ENCODE data around the gene LPCAT2.

LPCAT2 gene

DNA sequence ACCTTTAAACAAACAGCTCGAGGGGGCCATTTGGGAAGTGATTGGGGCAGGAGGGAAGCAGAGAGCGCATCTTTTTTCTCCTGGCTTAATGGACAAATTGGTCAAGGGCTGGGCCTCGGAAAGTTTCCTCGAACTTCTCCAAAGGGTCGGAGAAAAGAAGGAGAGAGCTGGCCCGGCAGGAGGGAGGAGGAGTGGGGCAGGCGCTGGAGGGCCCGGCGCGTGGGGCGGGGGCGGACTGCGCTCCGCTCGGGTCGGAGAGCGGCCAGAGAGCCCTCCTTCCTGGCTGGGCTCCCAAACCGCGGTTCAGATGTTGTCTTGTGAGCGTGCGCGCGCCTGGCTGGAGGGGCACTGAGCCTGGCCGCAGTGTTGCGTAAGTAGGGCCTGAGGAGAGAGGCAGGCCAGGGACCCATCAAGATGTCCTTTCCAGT lies 28.6 kb upstream of the LPCAT2 start:
- DNase-seq (ENCODE audit: low read depth in 2 of 2): no peak

DNA sequence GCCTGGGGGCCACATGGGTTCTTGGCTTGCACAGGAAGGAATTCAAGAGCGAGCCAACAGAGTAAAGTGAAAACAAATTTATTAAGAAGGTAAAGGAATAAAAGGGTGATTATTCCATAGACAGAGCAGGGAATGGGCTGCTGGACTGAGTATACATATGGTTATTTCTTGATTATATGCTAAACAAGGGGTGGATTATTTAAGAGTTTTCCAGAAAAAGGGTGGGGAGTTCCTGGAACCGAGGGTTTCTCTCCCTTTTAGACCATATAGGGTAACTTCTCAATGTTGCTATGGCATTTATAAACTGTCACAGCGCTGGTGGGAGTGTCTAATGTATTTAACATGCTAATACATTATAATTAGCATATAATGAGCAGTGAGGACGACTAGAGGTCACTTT lies 27.8 kb upstream of the LPCAT2 start:
- DNase-seq (ENCODE audit: low read depth in 2 of 2): no peak

DNA sequence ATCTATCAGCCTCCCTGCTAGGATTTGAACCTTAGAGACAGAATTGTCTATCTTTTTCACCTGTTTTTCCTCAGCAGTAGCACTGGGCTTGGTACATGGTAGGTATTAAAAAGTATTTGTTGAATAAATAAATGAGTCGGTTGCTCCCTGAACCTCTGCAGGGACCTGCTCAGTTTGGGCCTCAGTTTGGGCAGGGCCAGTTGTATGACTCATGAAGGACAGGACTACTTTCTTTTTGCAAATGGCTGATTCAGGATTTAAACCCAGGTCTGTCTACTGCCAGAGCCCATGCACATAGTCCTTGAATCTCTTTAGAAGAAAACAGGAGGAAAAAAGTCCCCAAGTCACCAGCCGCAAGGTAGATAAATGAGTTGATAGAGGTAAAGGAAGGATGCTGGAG lies 26.8 kb upstream of the LPCAT2 start:
- DNase-seq (ENCODE audit: low read depth in 2 of 2): no peak

DNA sequence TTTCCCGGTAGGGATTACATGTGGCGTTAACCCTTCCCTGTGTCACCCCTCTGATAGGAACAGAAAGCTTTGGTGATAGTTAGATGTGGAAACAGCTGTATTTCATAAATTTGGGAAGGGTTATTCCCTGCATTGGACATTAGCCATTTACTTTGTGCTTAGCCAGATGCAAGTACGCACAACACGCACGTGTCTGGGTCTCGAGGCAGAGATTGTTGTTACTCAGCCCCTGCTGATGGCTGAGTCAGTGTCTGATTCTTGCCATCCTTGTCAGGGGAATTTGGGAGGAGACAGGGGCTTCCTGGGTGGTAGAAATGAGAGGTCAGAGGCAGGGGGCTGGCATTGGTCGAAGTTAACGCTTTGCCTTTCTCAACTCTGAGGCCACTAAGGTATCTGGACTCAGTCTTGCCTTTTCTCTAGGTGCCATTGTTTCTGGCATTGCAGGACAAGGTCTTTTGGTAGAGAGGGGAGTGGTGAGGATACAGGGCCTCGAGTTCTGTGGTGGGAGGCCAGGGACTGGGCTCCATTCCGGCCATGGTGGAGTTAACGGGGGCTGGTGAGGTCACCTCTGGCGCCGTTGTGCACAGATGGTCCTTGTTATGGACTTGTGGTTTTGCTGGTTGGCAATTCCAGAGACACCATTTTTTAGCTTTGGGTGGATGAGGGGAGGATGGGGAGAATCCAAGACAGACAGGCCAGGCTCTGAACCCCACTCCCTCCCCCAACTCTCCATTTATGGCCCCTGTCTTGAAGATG lies 21.6 kb upstream of the LPCAT2 start:
- DNase-seq (ENCODE audit: low read depth in 2 of 2): no peak

DNA sequence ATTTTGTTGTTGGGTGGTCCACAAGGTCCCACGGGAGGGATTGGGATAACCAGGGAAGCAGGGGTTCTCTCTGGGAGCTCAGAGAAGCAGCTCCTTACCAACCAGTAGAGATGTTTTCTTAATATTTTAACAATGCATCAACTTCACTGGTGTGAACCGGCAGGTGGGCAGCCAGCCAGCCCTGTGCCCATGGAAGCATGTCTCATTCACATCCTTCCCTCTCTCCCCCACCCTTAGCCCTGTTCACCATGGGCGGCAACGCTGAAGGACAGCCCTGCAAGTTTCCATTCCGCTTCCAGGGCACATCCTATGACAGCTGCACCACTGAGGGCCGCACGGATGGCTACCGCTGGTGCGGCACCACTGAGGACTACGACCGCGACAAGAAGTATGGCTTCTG lies 20.6 kb upstream of the LPCAT2 start:
- DNase-seq (ENCODE audit: low read depth in 2 of 2): no peak

DNA sequence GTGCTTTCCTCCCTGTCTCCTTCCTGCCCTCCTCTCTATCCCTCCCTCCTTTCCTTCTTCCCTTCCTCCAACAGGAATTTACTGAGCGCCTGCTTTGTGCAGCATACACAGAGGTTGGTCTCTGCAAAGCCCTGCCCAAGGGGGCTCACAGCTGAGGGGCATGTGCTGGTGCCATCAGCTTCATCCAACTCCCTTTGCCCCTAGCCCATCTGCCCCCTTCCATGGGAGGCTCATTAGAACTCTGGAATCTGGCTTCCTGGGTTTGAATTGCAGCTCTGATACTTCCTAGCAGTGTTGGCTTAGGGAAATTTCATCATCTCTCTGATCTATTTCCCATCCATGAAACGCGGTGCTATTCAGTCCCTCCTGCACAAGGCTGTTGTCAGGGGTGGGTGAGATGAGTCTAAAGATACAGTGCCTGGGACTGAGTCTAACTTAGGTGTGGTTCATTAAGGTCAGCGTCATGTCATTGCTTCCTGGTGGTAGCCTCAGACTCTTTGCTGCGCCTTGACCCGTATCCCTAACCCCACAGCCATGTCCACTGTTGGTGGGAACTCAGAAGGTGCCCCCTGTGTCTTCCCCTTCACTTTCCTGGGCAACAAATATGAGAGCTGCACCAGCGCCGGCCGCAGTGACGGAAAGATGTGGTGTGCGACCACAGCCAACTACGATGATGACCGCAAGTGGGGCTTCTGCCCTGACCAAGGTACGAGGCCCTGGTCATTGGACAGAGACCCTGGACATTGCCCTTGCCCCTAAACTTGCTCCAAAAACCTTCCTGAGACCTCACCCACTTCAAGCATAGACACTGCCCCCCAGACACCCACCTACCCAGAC lies 19.5 kb upstream of the LPCAT2 start:
- no peak for DNase-seq (ENCODE audit: low read depth in 2 of 2)

DNA sequence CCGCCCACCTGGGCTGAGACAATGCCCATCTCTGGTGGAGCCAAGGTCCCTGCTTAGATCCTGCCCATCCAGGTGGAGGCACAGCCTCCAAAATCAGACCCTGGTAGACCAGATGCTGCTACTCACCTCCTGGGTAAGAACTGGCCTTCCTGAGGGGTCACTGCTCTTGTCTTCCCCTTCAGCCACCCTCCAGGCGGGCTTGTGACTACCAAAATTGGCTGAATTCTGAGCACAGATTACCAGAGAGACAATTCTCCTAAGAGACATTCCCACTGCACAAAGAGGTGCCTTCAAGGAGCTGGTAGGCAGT lies 19.0 kb upstream of the LPCAT2 start:
- no peak for DNase-seq (ENCODE audit: low read depth in 2 of 2)

DNA sequence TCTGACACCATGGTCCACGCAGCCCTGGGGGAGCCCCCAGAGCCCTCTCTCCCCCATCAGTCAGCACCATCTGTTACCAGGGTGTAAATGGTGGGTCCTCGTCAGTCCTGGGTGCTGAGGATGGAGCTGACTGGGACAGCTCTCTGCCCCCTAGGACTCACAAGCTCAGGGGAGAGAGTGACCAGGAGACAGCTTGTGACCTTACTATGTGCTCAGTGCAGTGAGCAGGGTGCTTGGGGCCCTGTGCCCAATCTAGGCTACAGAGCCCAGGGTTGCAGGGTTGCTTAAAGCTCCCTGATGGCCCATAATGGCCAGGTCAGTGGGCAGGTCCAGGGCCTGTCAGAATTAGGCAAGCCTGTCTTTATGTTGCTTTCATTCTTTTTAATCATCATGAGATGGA lies 18.6 kb upstream of the LPCAT2 start:
- no peak for DNase-seq (ENCODE audit: low read depth in 2 of 2)

DNA sequence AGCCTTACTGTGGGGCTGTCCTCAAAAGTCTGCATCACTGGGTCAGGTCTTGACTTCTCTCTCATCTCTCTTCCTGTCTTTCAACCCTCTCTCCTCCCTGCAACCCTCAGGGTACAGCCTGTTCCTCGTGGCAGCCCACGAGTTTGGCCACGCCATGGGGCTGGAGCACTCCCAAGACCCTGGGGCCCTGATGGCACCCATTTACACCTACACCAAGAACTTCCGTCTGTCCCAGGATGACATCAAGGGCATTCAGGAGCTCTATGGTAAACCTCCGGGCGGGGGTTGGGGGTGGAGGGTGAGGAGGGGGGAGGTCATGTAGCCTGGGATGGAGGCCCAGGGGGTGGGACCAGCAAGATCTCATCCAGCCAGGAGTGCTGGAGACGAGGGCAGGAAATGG lies 17.2 kb upstream of the LPCAT2 start:
- DNase-seq (ENCODE audit: low read depth in 2 of 2): no peak

DNA sequence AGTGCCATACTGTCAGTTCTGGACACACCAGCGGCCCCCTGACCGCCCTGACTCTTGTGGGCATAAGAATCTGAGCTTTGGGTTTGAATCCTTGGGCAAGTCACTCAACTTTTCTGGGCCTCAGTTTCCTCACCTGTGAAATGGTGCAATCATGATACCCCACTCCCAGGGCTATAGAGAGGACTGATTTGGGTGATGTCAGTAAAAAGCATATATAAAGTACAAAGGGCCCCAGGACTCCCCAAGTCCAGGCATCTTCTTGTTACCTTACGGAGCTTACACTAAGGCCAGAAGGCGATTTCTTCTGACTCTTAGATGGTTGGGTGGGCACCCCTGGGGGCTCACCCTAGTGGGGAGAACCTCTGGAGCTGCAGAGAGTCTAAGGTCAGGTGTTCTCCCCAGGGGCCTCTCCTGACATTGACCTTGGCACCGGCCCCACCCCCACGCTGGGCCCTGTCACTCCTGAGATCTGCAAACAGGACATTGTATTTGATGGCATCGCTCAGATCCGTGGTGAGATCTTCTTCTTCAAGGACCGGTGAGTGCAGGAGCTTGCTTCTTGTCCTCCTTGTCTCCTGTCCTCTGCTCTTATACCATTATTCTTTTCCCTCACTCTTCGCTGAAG lies 16.0 kb upstream of the LPCAT2 start:
- no peak for DNase-seq (ENCODE audit: low read depth in 2 of 2)

DNA sequence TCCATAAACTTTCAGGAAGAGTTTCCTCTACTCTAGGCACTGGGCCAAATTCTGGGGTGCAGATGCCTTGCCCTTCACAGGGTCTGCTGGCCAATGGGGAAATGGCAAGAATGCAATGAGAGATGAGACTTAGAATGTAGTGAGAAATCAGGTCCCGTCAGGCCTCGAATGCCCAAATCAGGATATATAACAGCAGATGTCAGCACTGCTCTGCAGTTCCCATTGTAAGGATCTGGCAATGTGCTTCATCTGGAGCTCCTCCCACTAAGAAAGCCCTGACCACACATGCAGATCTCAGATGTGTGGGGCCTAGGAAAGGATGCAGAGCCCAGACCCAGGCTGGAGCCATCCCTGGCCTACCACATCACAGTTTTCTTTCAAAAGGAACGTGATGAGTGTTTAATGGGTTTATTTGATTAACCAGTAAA lies 13.9 kb upstream of the LPCAT2 start:
- DNase-seq (ENCODE audit: low read depth in 2 of 2): no peak

DNA sequence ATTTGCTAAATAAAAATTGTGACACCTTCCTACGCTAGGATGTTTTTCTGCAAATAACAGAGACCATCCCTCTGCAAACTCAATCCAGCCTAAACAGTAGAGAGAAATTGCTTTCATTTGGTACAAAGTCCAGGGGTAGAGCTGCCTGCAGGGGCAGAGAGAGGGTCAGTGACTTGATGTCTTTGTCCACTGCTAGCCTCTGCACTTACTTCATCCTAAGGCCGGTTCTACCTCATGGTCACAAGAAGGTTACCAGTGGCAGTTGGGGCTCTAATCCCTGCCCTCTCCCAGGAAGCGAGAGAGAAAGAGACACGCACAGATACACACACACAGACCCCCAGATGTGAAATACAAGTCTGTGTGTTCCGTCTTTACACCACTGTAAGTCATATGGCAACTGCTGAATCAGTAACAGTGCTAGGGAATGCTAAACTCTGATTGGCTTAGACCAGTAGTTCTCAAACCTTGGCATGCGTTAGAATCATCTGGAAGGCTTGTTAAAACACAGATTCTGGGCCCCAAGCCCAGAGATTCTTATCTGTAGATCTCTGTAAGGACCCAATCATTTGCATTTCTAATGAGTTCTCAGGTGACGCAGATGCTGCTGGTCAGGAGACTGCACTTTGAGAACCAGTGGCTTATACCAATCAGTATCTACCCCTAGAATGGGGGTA lies 13.1 kb upstream of the LPCAT2 start:
- DNase-seq (ENCODE audit: low read depth in 2 of 2): no peak

DNA sequence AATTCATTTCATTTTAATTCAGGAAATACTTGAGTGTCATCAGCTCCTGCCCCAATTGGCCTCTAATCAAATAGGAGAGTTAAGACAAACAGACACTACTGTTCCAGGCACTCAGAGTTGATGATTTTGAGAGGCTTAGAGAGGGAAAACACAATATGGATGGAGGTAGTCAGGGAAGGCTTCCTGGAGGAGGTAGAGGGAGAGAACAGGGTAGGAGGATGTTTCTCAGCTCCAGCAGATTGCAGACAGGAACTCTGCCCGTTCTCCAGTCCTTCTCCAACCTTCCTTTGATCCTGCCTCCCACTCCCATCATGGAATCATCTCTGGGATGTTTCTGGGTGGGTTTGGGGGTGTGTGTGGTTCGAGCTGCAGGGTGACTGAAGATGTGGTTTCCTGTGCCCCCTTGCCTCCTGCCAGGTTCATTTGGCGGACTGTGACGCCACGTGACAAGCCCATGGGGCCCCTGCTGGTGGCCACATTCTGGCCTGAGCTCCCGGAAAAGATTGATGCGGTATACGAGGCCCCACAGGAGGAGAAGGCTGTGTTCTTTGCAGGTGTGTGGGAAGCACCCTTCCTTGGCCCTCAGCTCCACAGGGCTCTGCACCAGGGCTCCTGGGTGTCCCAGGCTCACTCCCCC lies 12.2 kb upstream of the LPCAT2 start:
- DNase-seq (ENCODE audit: low read depth in 2 of 2): no peak

DNA sequence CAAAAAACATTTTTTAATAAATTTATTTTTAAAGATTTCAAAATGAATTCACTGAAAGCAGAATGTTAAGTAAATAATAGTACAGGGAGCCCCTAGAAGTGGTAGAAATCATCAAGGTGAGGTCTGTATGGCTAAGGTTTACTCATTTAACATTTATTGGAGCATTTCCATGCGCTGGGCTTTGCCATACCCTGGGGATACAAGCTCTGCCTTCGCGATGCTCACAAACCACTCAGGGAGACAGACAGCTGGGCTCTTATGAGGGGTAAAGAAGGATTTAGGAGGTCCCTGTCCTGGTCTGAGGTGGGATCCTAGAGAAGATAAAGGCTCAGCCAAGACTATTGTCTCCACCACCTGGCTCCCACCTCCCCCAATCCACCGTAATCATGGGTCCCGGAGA lies 11.3 kb upstream of the LPCAT2 start:
- DNase-seq (ENCODE audit: low read depth in 2 of 2): no peak

DNA sequence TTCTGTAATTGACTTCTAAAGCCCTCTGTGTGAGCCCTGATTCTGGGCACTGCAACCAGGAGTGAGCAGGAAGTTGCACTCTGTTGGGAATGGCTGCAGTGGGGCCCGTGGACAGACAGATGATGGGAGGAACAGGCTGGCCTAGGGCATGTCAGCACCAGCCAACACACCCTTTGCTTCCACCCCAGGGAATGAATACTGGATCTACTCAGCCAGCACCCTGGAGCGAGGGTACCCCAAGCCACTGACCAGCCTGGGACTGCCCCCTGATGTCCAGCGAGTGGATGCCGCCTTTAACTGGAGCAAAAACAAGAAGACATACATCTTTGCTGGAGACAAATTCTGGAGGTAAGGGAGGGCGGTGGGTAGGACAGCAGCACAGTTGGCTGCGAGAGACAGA lies 10.8 kb upstream of the LPCAT2 start:
- DNase-seq (ENCODE audit: low read depth in 2 of 2): no peak

DNA sequence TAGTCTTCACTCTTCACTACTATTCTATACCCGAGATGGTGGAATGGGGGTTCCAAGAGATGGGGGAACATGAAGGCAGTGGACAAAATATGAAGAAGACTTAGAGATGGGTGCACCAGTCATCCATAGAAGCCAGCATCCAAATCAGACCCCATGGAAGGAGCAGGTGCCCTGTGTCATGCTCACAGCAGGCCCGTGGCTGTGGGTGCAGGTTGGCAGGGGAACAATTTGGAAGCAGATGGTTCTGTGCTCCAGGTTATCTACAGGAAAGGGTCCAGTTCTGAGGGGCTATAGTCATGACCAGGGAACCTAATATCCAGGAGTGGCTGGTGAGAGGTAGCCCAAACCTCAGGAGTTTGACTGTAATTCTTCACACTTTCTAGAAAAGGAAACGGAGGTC lies 9.6 kb upstream of the LPCAT2 start:
- no peak for DNase-seq (ENCODE audit: low read depth in 2 of 2)

DNA sequence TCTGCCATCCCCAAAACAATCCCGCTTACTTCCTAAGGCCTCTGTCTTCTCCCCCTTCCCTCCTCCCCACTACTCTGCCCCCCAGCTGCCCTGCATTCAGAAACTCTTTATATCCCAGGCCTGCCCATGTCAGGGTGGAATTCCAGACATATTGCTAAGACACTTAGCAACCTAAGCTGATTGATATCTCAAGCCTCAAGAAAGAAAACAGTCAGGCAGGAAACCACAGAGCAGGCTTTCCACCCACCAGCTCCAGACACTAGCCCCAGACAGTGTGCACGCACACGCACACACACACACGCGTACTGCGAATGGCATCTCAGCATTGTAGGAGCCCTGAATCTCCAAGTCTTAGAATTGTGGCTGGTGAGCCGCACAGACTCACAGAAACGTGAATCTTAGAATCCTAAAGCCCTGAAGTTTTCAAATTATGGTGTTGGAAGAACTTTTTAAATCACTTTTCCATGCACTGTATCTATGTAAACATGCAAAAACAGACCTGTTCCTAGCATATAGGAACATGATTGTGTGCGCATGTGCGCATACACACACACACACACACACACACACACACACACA lies 8.8 kb upstream of the LPCAT2 start:
- DNase-seq (ENCODE audit: low read depth in 2 of 2): peak in 1 of 2 donors; percentile 16

DNA sequence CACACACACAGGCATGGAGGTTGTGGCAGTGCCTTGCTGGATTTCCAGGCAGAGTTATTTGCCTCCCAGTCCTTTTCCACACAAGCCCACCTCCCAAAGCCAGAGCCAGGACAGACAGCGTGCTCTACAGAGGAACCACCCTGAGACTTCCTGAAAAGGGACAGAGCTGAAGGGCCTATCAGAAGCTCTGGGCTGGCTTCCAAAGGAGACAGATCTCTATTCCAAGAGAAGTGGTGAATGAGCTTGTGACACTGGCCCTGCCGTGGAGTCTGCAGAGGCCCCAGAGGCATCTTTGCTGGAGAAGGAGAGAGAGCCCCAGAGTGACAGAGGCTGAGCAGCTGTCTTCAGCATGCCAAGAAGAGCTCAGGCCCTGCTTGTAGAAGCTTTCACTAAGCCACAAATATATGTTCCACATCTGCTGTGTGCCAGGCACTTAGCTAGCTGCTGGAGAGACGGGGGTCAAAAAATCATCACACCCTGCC lies 8.3 kb upstream of the LPCAT2 start:
- DNase-seq (ENCODE audit: low read depth in 2 of 2): no peak

DNA sequence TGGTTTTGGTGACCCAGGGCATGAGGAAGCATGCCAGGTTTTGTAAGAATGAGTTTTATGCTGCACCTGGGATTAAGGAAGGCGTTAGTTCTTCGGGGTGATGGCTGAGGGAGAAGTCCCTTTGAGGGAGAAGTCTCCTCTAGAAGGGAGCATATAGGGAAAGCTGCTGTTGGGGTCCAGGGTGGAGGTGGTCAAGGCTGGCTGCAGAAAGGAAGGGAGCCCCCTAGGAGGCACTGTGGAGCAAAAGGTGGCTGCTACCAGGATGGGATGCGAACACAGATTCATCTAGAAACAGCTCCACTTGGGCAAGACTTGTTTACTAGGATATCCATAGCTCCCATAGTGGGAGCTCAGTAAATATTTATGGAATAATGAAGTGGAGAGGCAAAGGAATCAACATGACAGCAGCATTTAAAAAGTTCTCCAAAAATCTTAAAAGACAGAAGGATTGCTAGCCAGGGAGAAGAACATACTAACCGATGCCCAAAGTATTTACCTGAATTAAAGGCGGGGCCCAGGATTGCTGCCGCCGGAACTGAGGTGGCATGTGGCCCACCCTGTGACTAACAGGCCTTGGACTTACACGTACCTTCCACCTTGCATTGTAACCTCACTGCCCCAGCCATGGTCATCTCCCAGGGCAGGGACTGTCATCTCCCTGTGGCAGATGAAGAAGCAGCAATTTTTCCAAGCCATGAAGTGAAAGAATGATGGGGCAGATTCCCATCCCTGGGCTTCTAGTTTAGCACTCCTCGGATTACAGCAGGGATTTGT lies 7.1 kb upstream of the LPCAT2 start:
- no peak for DNase-seq (ENCODE audit: low read depth in 2 of 2)

DNA sequence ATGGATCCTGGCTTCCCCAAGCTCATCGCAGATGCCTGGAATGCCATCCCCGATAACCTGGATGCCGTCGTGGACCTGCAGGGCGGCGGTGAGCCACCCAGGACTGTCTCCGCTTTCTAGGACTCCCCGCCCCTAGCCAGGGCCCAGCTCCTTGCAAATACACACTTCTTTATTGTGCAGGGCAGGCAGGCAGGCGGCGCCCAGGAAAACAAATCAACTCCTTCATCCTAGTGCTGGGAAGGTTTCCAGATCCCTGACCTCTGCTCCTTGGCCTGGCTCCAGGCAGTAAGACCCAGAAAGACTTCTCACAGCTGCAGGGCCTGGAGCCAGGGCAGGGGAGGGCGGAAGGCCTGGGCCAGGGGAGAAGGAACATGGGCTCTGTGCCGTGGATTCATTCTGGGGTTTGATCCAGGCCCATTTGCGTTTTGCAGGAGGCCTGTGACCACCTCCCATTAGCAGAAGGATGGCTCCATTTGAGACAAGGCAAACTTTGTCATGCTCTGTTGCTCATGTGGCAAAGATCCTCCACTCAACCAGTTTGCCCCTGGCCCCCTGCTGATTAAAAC lies 6.0 kb upstream of the LPCAT2 start:
- DNase-seq (ENCODE audit: low read depth in 2 of 2): no peak
